ENCODE measurements around the gene GATA1.

The GATA1 gene

DNA sequence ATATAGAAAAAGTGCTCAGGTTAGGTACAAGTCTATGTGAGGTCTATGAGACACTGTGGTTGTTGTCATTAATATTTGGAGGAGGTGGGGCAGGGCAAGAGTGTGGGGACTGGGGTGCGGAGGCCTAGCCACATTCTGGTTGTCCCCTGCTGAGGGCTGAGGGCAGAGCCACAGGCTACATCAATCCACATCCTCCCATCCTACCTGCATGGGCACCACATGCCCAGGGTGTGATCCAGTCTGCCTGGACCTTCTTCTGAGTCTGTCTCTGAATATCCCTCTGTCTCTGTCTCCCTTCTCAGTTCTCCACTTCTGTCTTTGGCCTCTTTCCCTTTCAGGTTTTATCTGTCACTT, 1.2 kb upstream of the GATA1 start:
- Histone ChIP-seq H3K9ac (ENCODE audit: low read depth, low read length) (no peak overlapping the region), H3K27me3 (ENCODE audit: control insufficient read depth, insufficient read depth, low read length) (no peaks in the 10 kb centered on the region), H3K27ac (ENCODE audit: low read depth, low read length) (no peak overlapping the region), H3K9me3 (ENCODE audit: control insufficient read depth, insufficient read depth, low read length) (peaks cover 25% of the 10 kb centered on the region), H3K36me3 (ENCODE audit: control insufficient read depth, insufficient read depth, low read length) (no peaks in the 10 kb centered on the region), H3K4me1 (ENCODE audit: control insufficient read depth, insufficient read depth, low read length) (no peaks in the 10 kb centered on the region), H3K4me3 (ENCODE audit: low read depth, low read length) (no peak overlapping the region)

DNA sequence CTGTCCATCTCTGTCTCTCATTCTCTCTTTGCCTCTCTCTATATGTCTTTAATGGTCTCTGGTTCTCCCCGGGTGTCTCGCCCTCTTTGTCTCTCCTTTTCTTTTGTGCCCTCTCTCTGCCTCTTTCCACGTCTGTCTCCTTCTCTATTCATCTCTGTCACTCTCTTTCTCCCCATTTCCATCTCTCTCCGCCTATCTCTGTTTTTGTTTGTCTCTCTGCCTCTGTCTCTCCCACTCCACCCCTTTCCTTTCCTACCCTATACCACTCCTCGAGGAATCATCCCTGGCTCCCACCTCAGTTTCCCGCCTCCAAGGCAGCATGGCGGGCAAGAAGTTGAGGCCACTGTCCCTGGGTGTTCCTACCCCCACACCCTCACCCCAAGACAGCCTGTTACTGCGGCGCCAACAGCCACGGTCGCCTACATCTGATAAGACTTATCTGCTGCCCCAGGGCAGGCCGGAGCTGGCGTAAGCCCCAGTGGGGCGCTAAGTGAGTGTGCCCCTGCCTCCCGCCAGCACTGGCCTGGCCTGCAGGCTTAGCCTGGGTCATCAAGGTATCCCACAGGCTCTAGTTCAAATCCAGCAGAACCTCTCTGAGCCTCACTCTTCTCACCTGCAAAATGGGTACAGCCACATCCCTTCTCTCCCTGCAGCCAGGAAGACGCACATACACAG, 713 bp upstream of the GATA1 start:
- Histone ChIP-seq H3K4me1 (ENCODE audit: control insufficient read depth, insufficient read depth, low read length) (no peaks in the 10 kb centered on the region), H3K27me3 (ENCODE audit: control insufficient read depth, insufficient read depth, low read length) (no peaks in the 10 kb centered on the region), H3K36me3 (ENCODE audit: control insufficient read depth, insufficient read depth, low read length) (no peaks in the 10 kb centered on the region), H3K27ac (ENCODE audit: low read depth, low read length) (no peak overlapping the region), H3K9ac (ENCODE audit: low read depth, low read length) (no peak overlapping the region), H3K4me3 (ENCODE audit: low read depth, low read length) (no peak overlapping the region), H3K9me3 (ENCODE audit: control insufficient read depth, insufficient read depth, low read length) (peaks cover 24% of the 10 kb centered on the region)

DNA sequence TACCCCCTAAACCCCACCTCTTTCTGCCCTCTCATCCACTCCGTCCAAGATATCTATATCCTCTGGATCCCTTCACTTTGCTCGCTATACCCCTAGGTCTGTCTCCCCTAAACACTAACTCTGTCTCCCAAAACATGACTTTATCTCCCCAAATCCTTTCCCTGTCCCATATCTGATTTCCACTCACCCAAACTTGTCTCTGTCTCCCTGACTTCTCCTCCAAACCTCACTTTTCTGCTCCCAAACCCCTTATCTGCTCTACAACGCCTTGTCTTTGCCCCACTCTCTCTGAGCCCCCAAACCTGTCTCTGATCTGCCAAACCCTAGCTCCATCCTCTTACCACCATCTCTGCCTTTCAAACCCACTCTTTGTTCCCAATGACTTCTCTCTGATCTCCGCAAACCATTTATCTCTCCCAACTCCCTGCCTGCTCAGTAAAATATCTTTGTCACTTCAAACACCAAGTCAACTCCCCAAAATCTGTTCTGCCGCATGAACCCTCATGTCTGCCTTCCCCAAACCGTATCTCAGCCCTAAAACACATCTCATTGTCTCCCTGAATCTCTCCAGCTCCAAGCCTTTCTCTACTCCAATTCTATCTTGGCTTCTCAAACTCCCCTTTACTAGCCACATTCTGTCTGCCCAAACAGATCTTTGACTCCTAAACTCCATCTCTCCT, 575 bp downstream of the GATA1 start:
- Histone ChIP-seq H3K9ac (ENCODE audit: low read depth, low read length) (no peak overlapping the region), H3K9me3 (ENCODE audit: control insufficient read depth, insufficient read depth, low read length) (peaks cover 24% of the 10 kb centered on the region), H3K27me3 (ENCODE audit: control insufficient read depth, insufficient read depth, low read length) (no peaks in the 10 kb centered on the region), H3K27ac (ENCODE audit: low read depth, low read length) (no peak overlapping the region), H3K36me3 (ENCODE audit: control insufficient read depth, insufficient read depth, low read length) (no peaks in the 10 kb centered on the region), H3K4me1 (ENCODE audit: control insufficient read depth, insufficient read depth, low read length) (no peaks in the 10 kb centered on the region), H3K4me3 (ENCODE audit: low read depth, low read length) (no peak overlapping the region)

DNA sequence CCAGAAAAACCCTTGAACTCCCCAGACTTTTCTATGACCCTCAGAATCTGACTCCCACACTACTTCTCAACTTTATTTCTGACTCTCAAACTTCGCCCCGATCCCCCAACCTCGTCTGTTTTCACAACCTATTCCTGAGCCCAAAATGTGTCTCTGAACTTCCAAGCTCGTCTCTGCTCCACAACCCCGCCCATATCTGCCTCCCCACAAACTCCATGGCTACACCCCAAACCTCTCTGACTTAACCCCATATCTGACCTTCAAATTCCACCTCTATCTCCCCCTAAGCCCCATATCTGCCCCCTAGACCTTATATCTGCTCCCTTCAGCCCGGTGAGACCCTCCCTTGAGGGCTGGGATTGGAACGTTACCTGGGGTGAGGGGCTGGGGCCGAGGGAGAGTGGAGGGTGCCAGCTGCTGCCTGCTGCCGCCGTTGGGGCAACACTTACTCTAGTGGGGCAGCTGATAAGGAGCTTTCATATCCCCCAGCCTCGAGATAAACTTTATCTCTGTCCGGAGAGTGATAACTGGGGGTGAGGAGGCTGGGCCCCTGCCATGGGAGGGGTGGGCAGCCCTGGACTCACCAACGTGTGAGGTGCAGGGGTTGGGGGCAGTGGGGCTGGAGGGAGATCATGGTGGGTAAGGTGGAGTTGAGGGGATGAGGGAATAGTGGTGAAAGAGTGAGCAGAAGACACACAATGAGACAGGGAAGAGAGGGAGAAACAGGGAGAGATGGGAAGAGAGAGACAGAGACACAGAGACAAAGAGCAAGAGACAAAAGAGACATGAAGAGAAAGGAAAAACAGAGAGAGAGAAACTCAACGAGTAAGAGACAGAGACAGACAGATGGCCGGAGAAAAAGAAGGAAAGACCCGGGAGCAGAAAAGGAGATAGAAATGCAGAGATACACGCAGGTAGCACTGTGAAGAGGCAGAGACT, 1.4 kb downstream of the GATA1 start:
- H3K9ac ChIP-seq (ENCODE audit: low read depth, low read length): no peak overlapping the region
- H3K4me3 ChIP-seq (ENCODE audit: low read depth, low read length): no peak overlapping the region
- H3K36me3 ChIP-seq (ENCODE audit: control insufficient read depth, insufficient read depth, low read length): no peaks in the 10 kb centered on the region
- peaks cover 18% of the 10 kb centered on the region; the same call in 1 of the 2 replicates for H3K9me3 ChIP-seq (ENCODE audit: control insufficient read depth, insufficient read depth, low read length)
- H3K27me3 ChIP-seq (ENCODE audit: control insufficient read depth, insufficient read depth, low read length): no peaks in the 10 kb centered on the region
- H3K4me1 ChIP-seq (ENCODE audit: control insufficient read depth, insufficient read depth, low read length): no peaks in the 10 kb centered on the region
- H3K27ac ChIP-seq (ENCODE audit: low read depth, low read length): no peak overlapping the region

DNA sequence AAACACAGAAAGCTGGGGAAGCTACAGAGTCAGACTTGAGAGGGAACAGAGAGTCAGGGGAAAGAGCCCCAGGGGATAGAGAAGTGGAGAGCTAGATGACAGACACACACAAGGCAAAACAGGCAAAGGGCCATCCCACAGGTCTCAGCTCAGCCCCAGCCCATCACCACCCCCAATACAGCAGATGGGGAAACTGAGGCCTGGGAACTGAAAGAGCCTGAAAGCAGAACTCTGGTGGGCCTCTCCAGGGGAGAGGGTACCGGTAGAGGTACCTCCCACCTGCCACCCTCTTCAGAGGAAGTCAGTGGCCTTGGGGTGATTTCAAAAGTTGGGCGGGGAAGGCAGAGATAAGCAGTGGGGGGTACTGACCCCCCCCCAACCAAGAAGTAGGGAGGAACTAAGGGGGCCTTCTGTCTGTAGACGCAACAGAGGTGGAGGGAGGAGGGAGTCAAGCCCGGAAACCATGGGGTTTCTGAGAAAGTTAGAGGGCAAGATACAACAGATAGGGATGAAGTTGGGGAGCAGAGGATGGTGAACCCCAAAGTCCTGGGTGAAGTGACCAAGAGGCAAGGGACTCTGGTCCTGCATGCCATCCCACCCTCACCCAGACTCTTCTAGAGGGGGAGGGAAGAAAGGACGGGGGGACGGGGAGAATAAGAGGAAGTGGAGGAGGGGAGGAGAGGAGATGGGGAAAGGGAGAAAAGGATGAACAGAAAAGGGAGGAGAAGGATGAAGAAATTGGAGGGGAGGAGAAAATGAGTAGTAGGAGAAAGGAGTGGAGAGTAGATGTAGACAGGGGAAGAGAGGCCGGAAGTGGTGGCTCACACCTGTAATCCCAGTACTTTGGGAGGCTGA, 3.2 kb downstream of the GATA1 start:
- H3K27ac ChIP-seq (ENCODE audit: low read depth, low read length): no peak overlapping the region
- H3K4me3 ChIP-seq (ENCODE audit: low read depth, low read length): no peak overlapping the region
- H3K27me3 ChIP-seq (ENCODE audit: control insufficient read depth, insufficient read depth, low read length): no peaks in the 10 kb centered on the region
- H3K9me3 ChIP-seq (ENCODE audit: control insufficient read depth, insufficient read depth, low read length): peaks cover 13% of the 10 kb centered on the region; the same call in 1 of the 2 replicates
- H3K9ac ChIP-seq (ENCODE audit: low read depth, low read length): no peak overlapping the region
- H3K36me3 ChIP-seq (ENCODE audit: control insufficient read depth, insufficient read depth, low read length): no peaks in the 10 kb centered on the region
- no peaks in the 10 kb centered on the region for H3K4me1 ChIP-seq (ENCODE audit: control insufficient read depth, insufficient read depth, low read length)

DNA sequence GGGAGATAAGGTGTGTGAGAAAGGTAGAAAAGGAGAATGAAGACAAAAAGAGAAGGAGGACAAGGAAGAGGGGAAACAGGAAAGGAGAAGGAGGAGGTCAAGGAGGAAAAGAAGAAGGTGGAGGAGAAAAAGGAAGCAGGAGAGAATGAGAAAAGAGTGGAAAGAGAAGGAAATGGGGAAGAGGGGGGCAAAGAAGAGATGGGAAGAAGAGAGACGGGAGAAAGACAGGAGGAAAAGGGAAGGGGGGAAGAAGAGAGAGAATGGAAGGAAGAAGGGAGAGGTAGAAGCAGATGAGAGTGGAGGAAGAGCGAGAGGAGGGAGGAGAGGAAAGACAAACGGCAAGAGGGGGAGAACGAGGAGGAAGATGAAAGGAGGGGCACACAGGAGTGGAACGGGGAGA, 4.1 kb downstream of the GATA1 start:
- Histone ChIP-seq H3K27ac (ENCODE audit: low read depth, low read length) (no peak overlapping the region), H3K9me3 (ENCODE audit: control insufficient read depth, insufficient read depth, low read length) (peaks cover 7% of the 10 kb centered on the region; the same call in 1 of the 2 replicates), H3K4me1 (ENCODE audit: control insufficient read depth, insufficient read depth, low read length) (no peaks in the 10 kb centered on the region), H3K27me3 (ENCODE audit: control insufficient read depth, insufficient read depth, low read length) (no peaks in the 10 kb centered on the region), H3K9ac (ENCODE audit: low read depth, low read length) (no peak overlapping the region), H3K4me3 (ENCODE audit: low read depth, low read length) (no peak overlapping the region), H3K36me3 (ENCODE audit: control insufficient read depth, insufficient read depth, low read length) (no peaks in the 10 kb centered on the region)

DNA sequence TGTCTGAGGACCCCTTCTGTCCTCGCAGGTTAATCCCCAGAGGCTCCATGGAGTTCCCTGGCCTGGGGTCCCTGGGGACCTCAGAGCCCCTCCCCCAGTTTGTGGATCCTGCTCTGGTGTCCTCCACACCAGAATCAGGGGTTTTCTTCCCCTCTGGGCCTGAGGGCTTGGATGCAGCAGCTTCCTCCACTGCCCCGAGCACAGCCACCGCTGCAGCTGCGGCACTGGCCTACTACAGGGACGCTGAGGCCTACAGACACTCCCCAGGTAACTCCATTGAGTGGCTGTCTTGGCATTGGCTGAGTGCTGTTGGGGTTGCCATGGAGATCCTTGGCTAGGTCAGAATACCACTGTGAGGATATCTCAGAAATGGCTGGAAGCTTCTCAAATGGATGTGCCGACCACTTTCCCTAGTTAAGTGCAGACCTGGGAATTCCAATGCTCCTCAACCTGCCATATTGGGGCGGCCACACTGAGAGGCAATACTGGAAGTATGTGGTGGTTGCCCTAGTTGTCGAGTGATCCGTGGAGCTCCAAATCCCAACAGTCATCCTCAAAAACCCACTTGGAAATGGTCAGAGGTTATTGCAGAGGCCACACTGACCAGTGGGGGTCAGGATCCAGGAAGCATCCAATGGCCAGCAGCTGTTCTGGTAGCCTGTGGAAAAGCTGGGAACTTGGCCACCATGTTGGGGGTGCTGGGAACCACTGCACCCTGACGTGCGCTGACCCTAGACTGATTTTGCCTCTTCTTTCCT, 4.9 kb downstream of the GATA1 start:
- Histone ChIP-seq H3K27me3 (ENCODE audit: control insufficient read depth, insufficient read depth, low read length) (no peaks in the 10 kb centered on the region), H3K4me3 (ENCODE audit: low read depth, low read length) (no peak overlapping the region), H3K36me3 (ENCODE audit: control insufficient read depth, insufficient read depth, low read length) (no peaks in the 10 kb centered on the region), H3K4me1 (ENCODE audit: control insufficient read depth, insufficient read depth, low read length) (no peaks in the 10 kb centered on the region), H3K27ac (ENCODE audit: low read depth, low read length) (no peak overlapping the region), H3K9ac (ENCODE audit: low read depth, low read length) (no peak overlapping the region), H3K9me3 (ENCODE audit: control insufficient read depth, insufficient read depth, low read length) (peaks cover 7% of the 10 kb centered on the region; the same call in 1 of the 2 replicates)

DNA sequence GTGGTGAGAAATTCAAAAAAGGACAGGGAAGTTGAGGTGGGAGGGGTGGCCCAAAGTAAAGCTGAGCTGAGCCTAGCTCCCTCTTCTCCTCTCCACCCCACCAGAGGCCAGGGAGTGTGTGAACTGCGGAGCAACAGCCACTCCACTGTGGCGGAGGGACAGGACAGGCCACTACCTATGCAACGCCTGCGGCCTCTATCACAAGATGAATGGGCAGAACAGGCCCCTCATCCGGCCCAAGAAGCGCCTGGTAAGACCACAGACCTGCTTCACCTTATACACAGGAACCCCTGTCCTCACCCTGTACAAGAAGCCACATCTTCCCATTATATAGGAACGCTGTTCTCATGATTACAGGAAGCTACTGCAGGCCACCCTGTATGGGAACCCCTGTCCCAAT, 5.8 kb downstream of the GATA1 start:
- no peaks in the 10 kb centered on the region for H3K27me3 ChIP-seq (ENCODE audit: control insufficient read depth, insufficient read depth, low read length)
- H3K36me3 ChIP-seq (ENCODE audit: control insufficient read depth, insufficient read depth, low read length): no peaks in the 10 kb centered on the region
- no peak overlapping the region for H3K4me3 ChIP-seq (ENCODE audit: low read depth, low read length)
- peaks cover 3% of the 10 kb centered on the region; the same call in 1 of the 2 replicates for H3K9me3 ChIP-seq (ENCODE audit: control insufficient read depth, insufficient read depth, low read length)
- H3K4me1 ChIP-seq (ENCODE audit: control insufficient read depth, insufficient read depth, low read length): no peaks in the 10 kb centered on the region
- no peak overlapping the region for H3K27ac ChIP-seq (ENCODE audit: low read depth, low read length)
- H3K9ac ChIP-seq (ENCODE audit: low read depth, low read length): no peak overlapping the region

DNA sequence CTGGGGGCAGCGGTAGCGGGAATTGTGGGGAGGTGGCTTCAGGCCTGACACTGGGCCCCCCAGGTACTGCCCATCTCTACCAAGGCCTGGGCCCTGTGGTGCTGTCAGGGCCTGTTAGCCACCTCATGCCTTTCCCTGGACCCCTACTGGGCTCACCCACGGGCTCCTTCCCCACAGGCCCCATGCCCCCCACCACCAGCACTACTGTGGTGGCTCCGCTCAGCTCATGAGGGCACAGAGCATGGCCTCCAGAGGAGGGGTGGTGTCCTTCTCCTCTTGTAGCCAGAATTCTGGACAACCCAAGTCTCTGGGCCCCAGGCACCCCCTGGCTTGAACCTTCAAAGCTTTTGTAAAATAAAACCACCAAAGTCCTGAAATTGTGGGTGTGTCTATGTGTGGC, 7.5 kb downstream of the GATA1 start:
- peaks cover 4% of the 10 kb centered on the region; the same call in 1 of the 2 replicates for H3K9me3 ChIP-seq (ENCODE audit: control insufficient read depth, insufficient read depth, low read length)
- H3K27me3 ChIP-seq (ENCODE audit: control insufficient read depth, insufficient read depth, low read length): no peaks in the 10 kb centered on the region
- H3K9ac ChIP-seq (ENCODE audit: low read depth, low read length): no peak overlapping the region
- no peak overlapping the region for H3K27ac ChIP-seq (ENCODE audit: low read depth, low read length)
- no peak overlapping the region for H3K4me3 ChIP-seq (ENCODE audit: low read depth, low read length)
- no peaks in the 10 kb centered on the region for H3K36me3 ChIP-seq (ENCODE audit: control insufficient read depth, insufficient read depth, low read length)
- no peaks in the 10 kb centered on the region for H3K4me1 ChIP-seq (ENCODE audit: control insufficient read depth, insufficient read depth, low read length)
